GM12878 (cell line): ENCODE data around the gene ISOC2. TPM values are rescaled to one million over a fixed set of nuclear protein-coding genes. Genes with fewer than 3 reads are reported as not detected.

Experiments used
- ATAC-seq: fragments of 200-7000 bp; cut with Tn5 transposase; 3 replicates; pipeline ENCODE4 v1.9.1; 2020; ENCODE audit warnings: mild to moderate bottlenecking, moderate library complexity
- BruUV-seq: library from RNA; stranded (reverse); fragments of 400-500 nt; replicated peaks from 2 replicates; lab custom pipeline; 2021; lab: Mats Ljungman, UMichigan
- CTCF ChIA-PET: fragments of 300-600 bp; sonication (Branson Sonifier 250); formaldehyde crosslinking; extraction: SDS; loops from one replicate; lab custom pipeline; 2021; ENCODE audit warnings: inconsistent platforms; lab: Yijun Ruan, JAX
- POLR2A ChIA-PET: fragments of 350-600 bp; formaldehyde crosslinking; extraction: SDS; loops from one replicate; lab custom pipeline; 2021; ENCODE audit warnings: inconsistent platforms; lab: Charles Lee
- RAD21 ChIA-PET: fragments of 300-600 bp; sonication (Branson Sonifier 250); formaldehyde crosslinking; loops from one replicate; lab custom pipeline; 2023; ENCODE audit warnings: antibody characterized with exemption; ENCODE audit not compliant: unreplicated experiment; lab: Charles Lee
- SMC1A ChIA-PET: fragments of 300-600 bp; sonication (Branson Sonifier 250); formaldehyde crosslinking; loops from one replicate; lab custom pipeline; 2023; ENCODE audit not compliant: unreplicated experiment, uncharacterized antibody; lab: Charles Lee
- DNase-seq: peaks from one replicate; pipeline ENCODE4 v3.0.0-alpha.2; 2011; ENCODE audit warnings: low read depth, low spot score
- FAIRE-seq: peaks from 3 replicates; lab custom pipeline; 2011; peaks lifted over from hg19 to GRCh38; lab: Jason Lieb, UNC
- H2AFZ ChIP-seq: 2 replicates; pipeline ENCODE4 v1.6.0; 2011; ENCODE audit warnings: low read depth, low read length, control low read depth; ENCODE audit not compliant: control insufficient read depth
- H3K27ac ChIP-seq: 2 replicates; pipeline ENCODE4 v1.5.1; 2011; ENCODE audit warnings: control low read depth; ENCODE audit not compliant: control insufficient read depth, insufficient read depth
- H3K27me3 ChIP-seq, 2 experiments: replicated peaks in 1 of 2; 2 replicates each; pipeline versions ENCODE4 v1.6.0 to v1.6.1; 2011; ENCODE audit warnings: low read length in 1 of 2; ENCODE audit not compliant: control insufficient read depth in 2 of 2, insufficient read depth in 2 of 2
- H3K36me3 ChIP-seq, 2 experiments: 2 replicates each; pipeline ENCODE4 v1.5.1; 2011; ENCODE audit warnings: low read length in 1 of 2; ENCODE audit not compliant: control insufficient read depth in 2 of 2, insufficient read depth in 2 of 2
- H3K4me1 ChIP-seq: 2 replicates; pipeline ENCODE4 v1.6.1; 2011; ENCODE audit warnings: mild to moderate bottlenecking, low read length, moderate library complexity, mixed read lengths; ENCODE audit not compliant: control insufficient read depth, insufficient read depth
- H3K4me2 ChIP-seq: 2 replicates; pipeline ENCODE4 v1.6.0; 2011; ENCODE audit warnings: control low read depth; ENCODE audit not compliant: control insufficient read depth, insufficient read depth
- H3K4me3 ChIP-seq: fragments of 200-600 bp; sonication (generic); 2 replicates; pipeline ENCODE4 v1.5.1; 2016
- H3K79me2 ChIP-seq: 2 replicates; pipeline ENCODE4 v1.6.0; 2011; ENCODE audit warnings: low read length; ENCODE audit not compliant: control insufficient read depth, insufficient read depth
- H3K9ac ChIP-seq: 2 replicates; pipeline ENCODE4 v1.8.0; 2011; ENCODE audit warnings: low read length, control low read depth, mixed read lengths; ENCODE audit not compliant: control insufficient read depth, insufficient read depth
- H3K9me3 ChIP-seq: replicated peaks from 3 replicates; pipeline ENCODE4 v1.5.1; 2011; ENCODE audit warnings: mild to moderate bottlenecking, low read length; ENCODE audit not compliant: control insufficient read depth, insufficient read depth
- H4K20me1 ChIP-seq: 2 replicates; pipeline ENCODE4 v1.6.0; 2011; ENCODE audit not compliant: control insufficient read depth, insufficient read depth
- ATF3 ChIP-seq: IDR thresholded peaks from 2 replicates; pipeline ENCODE4 v1.6.1; 2011; ENCODE audit warnings: low read depth, mild to moderate bottlenecking, low read length, moderate library complexity, borderline replicate concordance; ENCODE audit errors: extremely low read depth
- GABPA ChIP-seq: IDR thresholded peaks from 2 replicates; pipeline ENCODE4 v1.6.1; 2014; ENCODE audit warnings: antibody characterized with exemption, low read depth, mild to moderate bottlenecking, inconsistent platforms
- HDAC2 ChIP-seq: fragments of 200-600 bp; sonication (generic); IDR thresholded peaks from 2 replicates; pipeline ENCODE4 v1.6.1; 2017
- MYB ChIP-seq: fragments of 150-350 bp; IDR thresholded peaks from 2 replicates; pipeline ENCODE4 v1.6.1; 2014; ENCODE audit warnings: mild to moderate bottlenecking, low read depth, low read length, borderline replicate concordance
- MYC ChIP-seq: IDR thresholded peaks from 2 replicates; pipeline ENCODE4 v1.6.1; 2011; ENCODE audit warnings: mild to moderate bottlenecking, low read length, moderate library complexity, inconsistent platforms; ENCODE audit not compliant: insufficient read depth, insufficient replicate concordance, insufficient read length, severe bottlenecking
- NRF1 ChIP-seq: conservative IDR thresholded peaks from 2 replicates; pipeline ENCODE4 v1.6.1; 2011; ENCODE audit warnings: mild to moderate bottlenecking, low read depth, low read length, improper control_type of control experiment
- TAF1 ChIP-seq: IDR thresholded peaks from 2 replicates; pipeline ENCODE4 v1.6.1; 2011; ENCODE audit warnings: mild to moderate bottlenecking, low read depth, low read length, borderline replicate concordance
- TARDBP ChIP-seq: IDR thresholded peaks from 2 replicates; pipeline ENCODE4 v1.6.1; 2016; ENCODE audit warnings: borderline replicate concordance
- WGBS: methylation state at CpG from one replicate; pipeline ENCODE4 v1.1.6; 2016; ENCODE audit warnings: low lambda C conversion rate; ENCODE audit not compliant: insufficient replicate concordance, insufficient coverage; ENCODE audit errors: missing lambda C conversion rate; 5-methylcytosine and 5-hydroxymethylcytosine counted together
- in situ Hi-C: fragments of 300-500 bp; cut with MboI; formaldehyde crosslinking; loops from 9 replicates; pipeline ENCODE4 v1.14.3; 2018; ENCODE audit warnings: mixed read lengths
- intact Hi-C: fragments of 100-400 bp; cut with micrococcal nuclease; formaldehyde crosslinking; loops from one replicate; pipeline ENCODE4 v1.14.2; 2022; ENCODE audit not compliant: unreplicated experiment
- polyA plus RNA-seq, 11 experiments: library from polyadenylated mRNA; depleted of rRNA in 4 of 11; unstranded in 6 of 11; stranded (reverse) in 5 of 11; fragments of >200 nt; fragmentation: Nextera tagmentation in 4 of 11; fragmentation: Illumina TruSeq in 1 of 11; extraction: Ambion mirVana in 4 of 11; extraction: Trizol in 1 of 11; gene quantifications; 1 replicate in 1 of 11; 2 replicates in 10 of 11; pipeline versions ENCODE4 v1.2.1 to v1.2.3, GENCODE V29; 2011 to 2016; ENCODE audit warnings: inconsistent platforms in 2 of 11, missing spikeins in 2 of 11, low read depth in 1 of 11
- total RNA-seq, 4 experiments: library from RNA; depleted of rRNA in 3 of 4; stranded (reverse); fragments of >200 nt in 3 of 4; fragmentation: Illumina TruSeq in 1 of 4; extraction: Trizol in 1 of 4; gene quantifications; 2 replicates each; pipeline versions ENCODE4 v1.2.1 to v1.2.3, GENCODE V29; 2013 to 2021
- TF ChIP-seq, protein P1 (sequence below): fragments of 450-650 bp; formaldehyde crosslinking; IDR thresholded peaks from 2 replicates; pipeline ENCODE4 v1.4.0; 2022; ENCODE audit warnings: mild to moderate bottlenecking, moderate library complexity
- TF ChIP-seq, protein P2 (sequence below): fragments of 450-650 bp; IDR thresholded peaks from 2 replicates; pipeline ENCODE4 v1.6.1; 2017; ENCODE audit warnings: mild to moderate bottlenecking, moderate library complexity

The ISOC2 gene
- total and polyA plus RNA-seq, 10 of the 15 experiments (the other 5 are each of a cell fraction or from before 2014, with no cell fraction given), result 0.72 to 238 (median 56.9) TPM

DNA sequence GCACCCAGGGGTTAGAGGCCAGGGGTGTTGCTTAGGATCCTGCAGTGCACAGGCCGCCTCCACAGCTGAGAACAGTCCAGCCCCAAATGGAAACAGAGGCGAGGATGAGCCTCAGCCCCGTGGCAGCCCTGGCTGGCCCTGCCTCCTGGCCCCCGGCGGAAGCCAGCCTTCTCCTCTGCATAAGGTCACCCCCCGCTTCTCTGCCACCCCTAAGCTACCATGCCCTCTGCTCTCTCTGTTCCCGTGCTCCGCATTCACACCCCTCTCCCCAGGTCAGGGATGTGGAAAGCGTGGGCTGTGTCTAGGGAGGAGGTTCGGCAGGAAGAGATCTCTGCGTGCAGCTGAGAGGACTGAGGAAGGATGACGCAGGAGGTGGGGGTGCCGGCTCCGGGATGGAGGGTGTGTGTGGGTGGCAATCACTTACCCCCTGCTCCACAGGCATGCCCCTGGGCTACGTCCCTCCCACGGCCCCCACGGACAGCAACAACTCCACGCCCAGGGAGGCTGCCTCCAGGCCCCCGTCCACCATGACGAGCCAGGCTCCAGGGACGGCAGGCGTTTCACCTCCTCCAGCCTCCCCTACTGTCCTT, 32.8 kb upstream of the ISOC2 start:
- Histone ChIP-seq H4K20me1 (no peaks in the 10 kb centered on the region), H3K4me2 (no peak overlapping the region), H3K27ac (no peak overlapping the region), H3K4me1 (no peaks in the 10 kb centered on the region), H3K9me3 (no peaks in the 10 kb centered on the region), H3K36me3 (no peaks in the 10 kb centered on the region), H2AFZ (no peak overlapping the region), H3K9ac (no peak overlapping the region), H3K4me3 (no peak overlapping the region), H3K79me2 (no peaks in the 10 kb centered on the region), H3K27me3 (no peaks in the 10 kb centered on the region; a peak in 1 of 4 replicates)
- intact Hi-C loops (no loop called here), in situ Hi-C loops (no loop called here)
- ATAC-seq (peak; percentile 19; the same call in 1 of the 3 replicates), DNase-seq (no peak), FAIRE-seq (no peak)
- no TSS peak for BruUV-seq
- POLR2A ChIA-PET, result no interaction called here
- WGBS, result 13% methylated on average over 22 of the region's 22 CpGs
- SMC1A ChIA-PET, result no interaction called here
- no peak for TF ChIP-seq MYC
- TF ChIP-seq, protein P1, sequence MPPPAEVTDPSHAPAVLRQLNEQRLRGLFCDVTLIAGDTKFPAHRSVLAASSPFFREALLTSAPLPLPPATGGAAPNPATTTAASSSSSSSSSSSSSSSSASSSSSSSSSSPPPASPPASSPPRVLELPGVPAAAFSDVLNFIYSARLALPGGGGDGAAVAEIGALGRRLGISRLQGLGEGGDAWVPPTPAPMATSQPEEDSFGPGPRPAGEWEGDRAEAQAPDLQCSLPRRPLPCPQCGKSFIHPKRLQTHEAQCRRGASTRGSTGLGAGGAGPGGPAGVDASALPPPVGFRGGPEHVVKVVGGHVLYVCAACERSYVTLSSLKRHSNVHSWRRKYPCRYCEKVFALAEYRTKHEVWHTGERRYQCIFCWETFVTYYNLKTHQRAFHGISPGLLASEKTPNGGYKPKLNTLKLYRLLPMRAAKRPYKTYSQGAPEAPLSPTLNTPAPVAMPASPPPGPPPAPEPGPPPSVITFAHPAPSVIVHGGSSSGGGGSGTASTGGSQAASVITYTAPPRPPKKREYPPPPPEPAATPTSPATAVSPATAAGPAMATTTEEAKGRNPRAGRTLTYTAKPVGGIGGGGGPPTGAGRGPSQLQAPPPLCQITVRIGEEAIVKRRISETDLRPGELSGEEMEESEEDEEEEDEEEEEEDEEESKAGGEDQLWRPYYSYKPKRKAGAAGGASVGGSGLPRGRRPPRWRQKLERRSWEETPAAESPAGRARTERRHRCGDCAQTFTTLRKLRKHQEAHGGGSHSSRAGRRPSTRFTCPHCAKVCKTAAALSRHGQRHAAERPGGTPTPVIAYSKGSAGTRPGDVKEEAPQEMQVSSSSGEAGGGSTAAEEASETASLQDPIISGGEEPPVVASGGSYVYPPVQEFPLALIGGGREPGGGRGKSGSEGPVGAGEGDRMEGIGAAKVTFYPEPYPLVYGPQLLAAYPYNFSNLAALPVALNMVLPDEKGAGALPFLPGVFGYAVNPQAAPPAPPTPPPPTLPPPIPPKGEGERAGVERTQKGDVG, result no peak
- TF ChIP-seq, protein P2, sequence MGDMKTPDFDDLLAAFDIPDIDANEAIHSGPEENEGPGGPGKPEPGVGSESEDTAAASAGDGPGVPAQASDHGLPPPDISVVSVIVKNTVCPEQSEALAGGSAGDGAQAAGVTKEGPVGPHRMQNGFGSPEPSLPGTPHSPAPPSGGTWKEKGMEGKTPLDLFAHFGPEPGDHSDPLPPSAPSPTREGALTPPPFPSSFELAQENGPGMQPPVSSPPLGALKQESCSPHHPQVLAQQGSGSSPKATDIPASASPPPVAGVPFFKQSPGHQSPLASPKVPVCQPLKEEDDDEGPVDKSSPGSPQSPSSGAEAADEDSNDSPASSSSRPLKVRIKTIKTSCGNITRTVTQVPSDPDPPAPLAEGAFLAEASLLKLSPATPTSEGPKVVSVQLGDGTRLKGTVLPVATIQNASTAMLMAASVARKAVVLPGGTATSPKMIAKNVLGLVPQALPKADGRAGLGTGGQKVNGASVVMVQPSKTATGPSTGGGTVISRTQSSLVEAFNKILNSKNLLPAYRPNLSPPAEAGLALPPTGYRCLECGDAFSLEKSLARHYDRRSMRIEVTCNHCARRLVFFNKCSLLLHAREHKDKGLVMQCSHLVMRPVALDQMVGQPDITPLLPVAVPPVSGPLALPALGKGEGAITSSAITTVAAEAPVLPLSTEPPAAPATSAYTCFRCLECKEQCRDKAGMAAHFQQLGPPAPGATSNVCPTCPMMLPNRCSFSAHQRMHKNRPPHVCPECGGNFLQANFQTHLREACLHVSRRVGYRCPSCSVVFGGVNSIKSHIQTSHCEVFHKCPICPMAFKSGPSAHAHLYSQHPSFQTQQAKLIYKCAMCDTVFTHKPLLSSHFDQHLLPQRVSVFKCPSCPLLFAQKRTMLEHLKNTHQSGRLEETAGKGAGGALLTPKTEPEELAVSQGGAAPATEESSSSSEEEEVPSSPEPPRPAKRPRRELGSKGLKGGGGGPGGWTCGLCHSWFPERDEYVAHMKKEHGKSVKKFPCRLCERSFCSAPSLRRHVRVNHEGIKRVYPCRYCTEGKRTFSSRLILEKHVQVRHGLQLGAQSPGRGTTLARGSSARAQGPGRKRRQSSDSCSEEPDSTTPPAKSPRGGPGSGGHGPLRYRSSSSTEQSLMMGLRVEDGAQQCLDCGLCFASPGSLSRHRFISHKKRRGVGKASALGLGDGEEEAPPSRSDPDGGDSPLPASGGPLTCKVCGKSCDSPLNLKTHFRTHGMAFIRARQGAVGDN, result no peak
- TF ChIP-seq TAF1, result no peak
- no peak for TF ChIP-seq MYB
- no peak for TF ChIP-seq GABPA
- no peak for TF ChIP-seq TARDBP
- no peak for TF ChIP-seq NRF1
- no peak for TF ChIP-seq ATF3
- TF ChIP-seq HDAC2, result no peak
- CTCF ChIA-PET, result interaction anchor here (1.0 to 3.1 kb wide), 2 partner anchors 10 to 112 kb away, joined by 3 to 12 read pairs; no protein-coding TSS in a partner anchor
- RAD21 ChIA-PET, result no interaction called here
